Activated naive CD8-positive, alpha-beta T cell treated with anti-CD3 and anti-CD28 coated beads, Interleukin-2, amount 10 ng/mL, durations not matched to agents 7 days and 5 days (primary cell): ENCODE measurements around the gene CALML4. TPM values are rescaled to one million over a fixed set of nuclear protein-coding genes. Genes with fewer than 3 reads are reported as not detected.
"Not testable (repeated sequence)": the region's sequence is repeated elsewhere in the genome, so short reads cannot be mapped to it uniquely, and the experiment has no call there.

ENCODE experiments used
- ATAC-seq: fragments of 150-1000 bp; cut with Tn5 transposase; one replicate; pipeline ENCODE4 v1.10.0; 2021; ENCODE audit warnings: low read depth, moderate library complexity
- POLR2A ChIA-PET: fragments of 350-600 bp; sonication (Branson Sonifier 250); formaldehyde crosslinking; loops from one replicate; lab custom pipeline; 2021; ENCODE audit warnings: antibody characterized with exemption; lab: Charles Lee
- DNase-seq: peaks from one replicate; pipeline ENCODE4 v3.0.0; 2021
- H3K27ac Mint-ChIP-seq: one replicate; pipeline ENCODE4 v1.8.0; 2022; ENCODE audit warnings: mild to moderate bottlenecking, mixed read lengths
- H3K27me3 Mint-ChIP-seq: one replicate; pipeline ENCODE4 v1.8.0; 2022; ENCODE audit warnings: mild to moderate bottlenecking, moderate library complexity, mixed read lengths
- H3K36me3 Mint-ChIP-seq: one replicate; pipeline ENCODE4 v1.8.0; 2021; ENCODE audit warnings: mild to moderate bottlenecking, mixed read lengths
- H3K4me1 Mint-ChIP-seq: one replicate; pipeline ENCODE4 v1.8.0; 2021; ENCODE audit warnings: mixed read lengths
- H3K4me3 Mint-ChIP-seq: one replicate; pipeline ENCODE4 v1.8.0; 2022; ENCODE audit warnings: mild to moderate bottlenecking, moderate library complexity, mixed read lengths
- H3K9me3 Mint-ChIP-seq: one replicate; pipeline ENCODE4 v1.8.0; 2021; ENCODE audit warnings: mixed read lengths
- total RNA-seq, 2 experiments: library from RNA; stranded (reverse); gene quantifications; one replicate each; pipeline ENCODE4 v1.2.3, GENCODE V29; 2021

Gene CALML4, protein sequence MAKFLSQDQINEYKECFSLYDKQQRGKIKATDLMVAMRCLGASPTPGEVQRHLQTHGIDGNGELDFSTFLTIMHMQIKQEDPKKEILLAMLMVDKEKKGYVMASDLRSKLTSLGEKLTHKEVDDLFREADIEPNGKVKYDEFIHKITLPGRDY
- 10 to 100 TPM; 10.3 to 12.2 TPM for total RNA-seq

DNA sequence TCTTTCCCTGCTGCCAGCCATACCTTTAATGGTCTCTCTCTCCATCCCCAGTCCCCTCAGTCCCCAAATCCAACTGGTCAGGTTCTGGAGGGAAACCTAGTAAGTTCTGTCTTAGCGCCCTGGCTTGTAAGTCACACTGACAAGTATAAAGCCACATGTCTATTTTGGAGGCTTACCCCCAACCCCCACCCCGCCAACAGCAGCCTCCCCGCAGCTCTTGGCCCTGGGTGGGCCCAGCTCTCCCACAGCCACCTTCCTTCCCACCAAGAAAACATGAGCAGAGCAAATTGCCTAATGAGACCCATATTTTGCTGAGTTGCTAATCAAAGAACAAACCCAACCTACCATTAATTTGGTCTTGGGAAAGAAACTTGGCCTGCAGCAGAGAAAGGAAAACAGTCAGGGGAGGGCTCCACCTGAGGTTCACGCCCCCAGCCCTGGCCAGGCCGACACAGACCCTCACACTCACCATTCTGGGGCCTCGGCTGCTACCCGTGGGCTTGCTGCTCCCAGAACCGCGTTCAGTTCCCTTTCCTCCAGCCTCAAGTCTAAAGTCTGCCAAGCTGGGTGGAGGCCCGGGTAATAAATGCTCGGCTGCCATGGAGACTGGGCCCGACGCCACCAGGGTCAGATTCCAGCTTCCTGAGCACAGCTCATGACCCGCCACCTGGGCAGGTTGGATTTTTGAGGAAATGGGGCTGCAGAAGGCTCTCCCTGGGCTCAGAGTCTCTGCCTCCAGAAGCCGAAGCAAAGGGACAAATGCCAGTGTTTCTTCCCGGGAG, at the start of gene CALML4:
TSS of gene CALML4 (minus strand) at position 557 of the 782 bp plus-strand sequence. CDS start at position 472, 85 bp downstream.
- ATAC-seq = no peak
- Mint-ChIP-seq H3K9me3 (no peaks in the 10 kb centered on the region), H3K27me3 (no peaks in the 10 kb centered on the region), H3K36me3 (peaks cover 3% of the 10 kb centered on the region), H3K27ac (peak within 1 kb of the TSS; percentile 68), H3K4me3 (peak within 1 kb of the TSS; percentile 40), H3K4me1 (peaks cover 22% of the 10 kb centered on the region)
- POLR2A ChIA-PET = no interaction called here
- no peak for DNase-seq

DNA sequence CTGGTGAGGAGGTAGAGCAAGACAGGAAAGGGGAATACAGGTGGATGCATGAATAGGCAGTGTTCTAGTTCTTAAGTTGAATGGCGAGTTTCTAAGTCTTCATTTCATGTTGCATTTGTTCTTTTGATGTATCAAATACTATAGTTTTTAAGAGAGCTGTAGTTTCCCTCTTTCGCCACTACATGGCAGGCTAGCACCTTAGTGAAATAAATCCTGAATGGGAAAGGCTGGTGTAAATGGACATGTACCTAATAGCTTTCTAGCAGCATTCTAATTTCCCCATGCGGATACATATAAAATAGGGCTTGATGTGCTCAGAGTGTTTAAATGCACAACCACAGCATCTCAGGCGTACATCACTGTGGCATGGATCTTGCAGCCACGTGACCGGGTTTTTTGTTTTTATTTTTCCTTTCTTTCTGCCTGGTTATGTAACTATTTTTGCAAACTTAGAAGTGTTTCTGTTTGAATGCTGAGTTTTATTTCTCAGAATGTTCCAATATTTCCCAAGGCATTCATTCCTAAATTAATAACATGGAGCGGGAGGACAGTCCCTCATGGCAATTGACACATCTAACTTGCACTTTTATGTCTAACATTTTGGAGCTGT, 47.9 kb upstream of the CALML4 start:
- Mint-ChIP-seq H3K27me3 (peaks cover 36% of the 10 kb centered on the region), H3K9me3 (no peaks in the 10 kb centered on the region), H3K36me3 (no peaks in the 10 kb centered on the region), H3K27ac (no peak overlapping the region), H3K4me3 (no peak overlapping the region), H3K4me1 (peaks cover 3% of the 10 kb centered on the region)
- no peak for DNase-seq
- POLR2A ChIA-PET = interaction anchor here (1.3 to 1.8 kb wide), 3 partner anchors 25 to 53 kb away, joined by 5 to 18 read pairs (median 8); partner anchors contain the start of gene FEM1B
- peak; percentile 34 for ATAC-seq

- Mint-ChIP-seq H3K9me3 (peaks cover 3% of the 10 kb centered on the region), H3K27ac (no peak overlapping the region), H3K4me3 (no peak overlapping the region), H3K27me3 (peaks cover 33% of the 10 kb centered on the region), H3K36me3 (peaks cover 3% of the 10 kb centered on the region), H3K4me1 (no peaks in the 10 kb centered on the region)
- ATAC-seq (no peak), DNase-seq (no peak)
- POLR2A ChIA-PET = no interaction called here
Measured at GRCh38 chr15:68249058-68249713, 44.1 kb upstream of the CALML4 start.

GRCh38 chr15:68244235-68244634, 39.1 kb upstream of the CALML4 start:
- no peak for ATAC-seq

GRCh38 chr15:68241088-68241935, 36.2 kb upstream of the CALML4 start:
- Mint-ChIP-seq H3K4me1 (peaks cover 2% of the 10 kb centered on the region), H3K27me3 (peaks cover 16% of the 10 kb centered on the region), H3K36me3 (peaks cover 8% of the 10 kb centered on the region), H3K4me3 (no peak overlapping the region), H3K27ac (no peak overlapping the region), H3K9me3 (peaks cover 11% of the 10 kb centered on the region)
- POLR2A ChIA-PET = interaction anchor here (0.9 kb wide), 1 partner anchor 32 kb away, joined by 3 read pairs; no protein-coding TSS in a partner anchor
- DNase-seq (no peak), ATAC-seq (no peak)

More at GRCh38 chr15:68244235-68244634, 39.1 kb upstream of the CALML4 start:
- no peak overlapping the region for H3K27ac Mint-ChIP-seq
- H3K36me3 Mint-ChIP-seq = peaks cover 5% of the 10 kb centered on the region
- no peak overlapping the region for H3K4me3 Mint-ChIP-seq
- H3K4me1 Mint-ChIP-seq = no peaks in the 10 kb centered on the region
- H3K27me3 Mint-ChIP-seq = peaks cover 30% of the 10 kb centered on the region
- no peak for DNase-seq
- peaks cover 11% of the 10 kb centered on the region for H3K9me3 Mint-ChIP-seq
- POLR2A ChIA-PET = no interaction called here

GRCh38 chr15:68239025-68239424, 33.9 kb upstream of the CALML4 start:
- DNase-seq = no peak
- Mint-ChIP-seq H3K27ac (no peak overlapping the region), H3K4me3 (no peak overlapping the region), H3K9me3 (peaks cover 7% of the 10 kb centered on the region), H3K36me3 (peaks cover 5% of the 10 kb centered on the region), H3K27me3 (peaks cover 12% of the 10 kb centered on the region), H3K4me1 (peaks cover 2% of the 10 kb centered on the region)
- ATAC-seq = no peak
- POLR2A ChIA-PET = no interaction called here

- Mint-ChIP-seq H3K27ac (no peak overlapping the region), H3K4me1 (peaks cover 6% of the 10 kb centered on the region), H3K4me3 (no peak overlapping the region), H3K9me3 (no peaks in the 10 kb centered on the region), H3K36me3 (peaks cover 3% of the 10 kb centered on the region), H3K27me3 (peaks cover 6% of the 10 kb centered on the region)
- ATAC-seq (no peak), DNase-seq (no peak)
- POLR2A ChIA-PET = no interaction called here
Measured at GRCh38 chr15:68235022-68235421, 29.9 kb upstream of the CALML4 start.

DNA sequence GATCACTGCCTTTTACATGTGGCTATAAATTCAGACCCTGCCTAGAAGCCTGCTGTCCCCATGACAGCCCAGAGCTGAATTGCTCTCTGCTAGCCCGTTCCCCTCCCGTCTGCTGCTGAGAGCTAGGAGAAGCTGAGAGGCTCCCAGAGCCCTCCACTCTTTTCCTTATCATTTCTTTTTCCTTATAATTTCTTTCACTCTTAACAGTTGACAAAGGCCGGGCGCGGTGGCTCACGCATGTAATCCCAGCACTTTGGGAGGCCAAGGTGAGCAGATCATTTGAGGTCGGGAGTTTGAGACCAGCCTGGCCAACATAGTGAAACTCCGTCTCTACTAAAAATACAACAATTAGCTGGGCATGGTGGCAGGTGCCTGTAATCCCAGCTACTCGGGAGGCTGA, 29.4 kb upstream of the CALML4 start:
- H3K36me3 Mint-ChIP-seq, ATAC-seq, H3K4me1 Mint-ChIP-seq, H3K4me3 Mint-ChIP-seq, H3K27ac Mint-ChIP-seq, H3K27me3 Mint-ChIP-seq, POLR2A ChIA-PET, DNase-seq, H3K9me3 Mint-ChIP-seq: not testable (repeated sequence)

DNA sequence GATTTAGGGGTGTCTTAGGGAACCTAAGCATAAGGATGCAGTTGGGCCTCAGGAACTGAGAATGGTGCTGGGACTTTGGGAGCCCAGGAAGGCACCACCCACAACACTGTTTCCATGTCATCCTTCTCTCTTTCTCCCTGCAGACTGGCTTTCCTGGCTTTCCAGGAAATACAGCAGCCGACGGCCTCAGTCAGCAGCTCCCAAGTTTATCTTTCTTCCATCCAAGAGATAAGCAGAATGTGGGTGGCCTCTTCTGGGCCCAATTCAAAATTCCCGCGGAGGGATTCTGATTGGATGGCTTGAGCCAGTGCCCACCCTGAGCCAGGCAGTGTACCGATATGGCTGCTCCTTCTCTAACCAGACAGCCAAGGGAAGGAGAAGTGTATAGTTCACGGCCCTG, 28.9 kb upstream of the CALML4 start:
- Mint-ChIP-seq H3K4me3 (no peak overlapping the region), H3K36me3 (peaks cover 3% of the 10 kb centered on the region), H3K4me1 (peaks cover 9% of the 10 kb centered on the region), H3K27me3 (peaks cover 6% of the 10 kb centered on the region), H3K27ac (no peak overlapping the region), H3K9me3 (no peaks in the 10 kb centered on the region)
- POLR2A ChIA-PET = no interaction called here
- DNase-seq (no peak), ATAC-seq (no peak)

DNA sequence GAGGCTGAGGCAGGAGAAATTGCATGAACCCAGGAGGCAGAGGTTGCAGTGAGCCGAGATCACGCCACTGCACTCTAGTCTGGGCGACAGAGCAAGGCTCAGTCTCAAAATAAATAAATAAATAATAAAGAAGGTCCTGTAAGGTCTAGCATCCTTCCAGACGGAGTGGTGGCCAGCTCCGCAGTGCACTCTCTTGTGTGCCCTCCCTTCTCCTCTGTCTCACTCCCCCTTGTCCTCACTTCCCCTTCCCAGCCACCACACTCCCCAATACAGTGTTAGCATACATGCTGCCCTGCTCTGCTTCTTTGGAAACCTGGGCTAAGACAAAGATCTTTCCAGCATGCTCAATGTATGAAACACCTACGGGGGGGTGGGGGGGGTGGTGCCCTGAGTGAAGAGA, 27.8 kb upstream of the CALML4 start:
- Mint-ChIP-seq H3K27ac (no peak overlapping the region), H3K27me3 (peaks cover 6% of the 10 kb centered on the region), H3K4me3 (no peak overlapping the region), H3K36me3 (peaks cover 3% of the 10 kb centered on the region), H3K4me1 (peaks cover 18% of the 10 kb centered on the region), H3K9me3 (no peaks in the 10 kb centered on the region)
- DNase-seq (no peak), ATAC-seq (no peak)
- POLR2A ChIA-PET = no interaction called here

DNA sequence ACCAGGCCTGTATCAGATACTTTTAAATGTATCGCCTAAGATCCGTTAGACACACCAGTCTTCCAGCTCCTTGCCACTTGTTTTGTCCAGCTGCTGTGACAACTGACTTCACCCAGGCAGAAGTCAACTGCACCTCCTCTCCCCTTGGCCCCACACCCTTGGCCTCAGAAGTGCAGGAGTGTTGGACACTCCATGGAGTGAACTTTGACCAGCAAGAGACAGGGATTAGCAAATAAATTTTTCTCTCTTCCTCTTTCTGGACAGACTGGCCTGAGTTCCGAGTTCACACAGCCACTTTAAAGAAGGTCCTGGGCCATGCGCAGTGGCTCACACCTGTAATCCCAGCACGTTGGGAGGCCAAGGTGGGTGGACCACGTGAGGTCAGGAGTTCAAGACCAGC, 27.3 kb upstream of the CALML4 start:
- no peaks in the 10 kb centered on the region for H3K9me3 Mint-ChIP-seq
- no peak overlapping the region for H3K4me3 Mint-ChIP-seq

GRCh38 chr15:68231102-68231818, 26.1 kb upstream of the CALML4 start:
- no peak for ATAC-seq
- POLR2A ChIA-PET = interaction anchor here (3.2 kb wide), 1 partner anchor 47 kb away, joined by 16 read pairs; the partner anchor contains the start of gene FEM1B
- DNase-seq = no peak
- Mint-ChIP-seq H3K27ac (peak overlapping the region; percentile 21), H3K4me3 (peak overlapping the region; percentile 56), H3K9me3 (no peaks in the 10 kb centered on the region), H3K36me3 (no peaks in the 10 kb centered on the region), H3K4me1 (peaks cover 23% of the 10 kb centered on the region), H3K27me3 (peaks cover 3% of the 10 kb centered on the region)

More for the DNA sequence above, 27.3 kb upstream of the CALML4 start:
- H3K27ac Mint-ChIP-seq = no peak overlapping the region
- POLR2A ChIA-PET = no interaction called here
- H3K4me1 Mint-ChIP-seq = peaks cover 21% of the 10 kb centered on the region
- no peak for ATAC-seq
- H3K36me3 Mint-ChIP-seq = peaks cover under 1% of the 10 kb centered on the region
- no peak for DNase-seq
- H3K27me3 Mint-ChIP-seq = peaks cover 3% of the 10 kb centered on the region
